ENCODE results near the gene FAM210B. TPM values are rescaled to one million over a fixed set of nuclear protein-coding genes. Genes with fewer than 3 reads are reported as not detected.

The FAM210B gene
- total RNA-seq, 3 donors from 2014 or later: 3.4 to 4.1 (median 3.7) TPM

DNA sequence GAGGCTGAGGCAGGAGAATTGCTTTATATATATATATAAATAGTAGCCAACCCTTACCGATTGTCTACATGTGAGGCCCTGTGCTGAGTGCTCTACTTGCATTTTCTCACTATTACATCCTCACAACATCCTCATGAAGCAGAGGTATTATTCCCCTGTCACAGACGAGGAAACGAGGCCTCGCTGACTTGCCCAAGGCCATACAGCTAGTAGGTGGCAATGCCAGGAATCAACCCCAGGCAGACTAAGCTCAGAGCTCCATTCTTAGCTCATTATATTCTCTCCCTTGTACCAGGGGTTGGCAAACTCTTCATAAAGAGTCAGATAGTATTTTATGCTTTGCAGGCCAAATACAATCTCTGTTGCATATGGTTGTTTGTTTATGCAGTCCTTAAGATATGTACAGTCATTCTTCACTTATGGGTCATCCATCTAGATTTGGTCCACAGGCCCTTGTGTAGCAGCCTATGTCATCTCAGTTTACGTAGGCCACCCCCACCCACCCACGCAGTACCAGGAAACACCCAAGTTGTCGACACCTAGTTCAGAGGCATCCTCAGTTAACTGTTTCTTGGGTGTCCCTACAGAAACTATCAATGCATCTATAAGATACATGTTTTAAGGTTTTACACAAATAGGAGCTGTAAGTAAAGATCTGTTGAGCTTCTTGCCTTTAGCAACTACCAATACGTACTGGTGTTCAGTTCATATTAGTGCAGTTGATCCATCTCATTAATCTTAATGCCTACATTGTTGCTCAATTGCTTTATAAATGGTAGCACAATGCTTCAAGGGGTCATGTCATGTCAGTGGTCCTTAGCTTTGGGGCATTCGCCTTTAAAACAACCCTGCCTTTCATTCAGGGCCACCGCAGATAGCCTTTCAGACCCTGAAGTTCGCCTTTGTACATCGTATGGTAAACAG is 56.3 kb downstream of the FAM210B start:
- Mint-ChIP-seq H3K9me3 (no peaks in the 10 kb centered on the region), H3K4me1 (ENCODE audit: low read depth) (peaks cover 84% of the 10 kb centered on the region), H3K4me3 (peak overlapping the region; percentile 55), H3K27me3 (ENCODE audit: low read depth) (no peaks in the 10 kb centered on the region), H3K36me3 (ENCODE audit: insufficient read depth) (peaks cover 9% of the 10 kb centered on the region)
- DNase-seq (peak; percentile 61), ATAC-seq (peak; percentile 56 to 64)

DNA sequence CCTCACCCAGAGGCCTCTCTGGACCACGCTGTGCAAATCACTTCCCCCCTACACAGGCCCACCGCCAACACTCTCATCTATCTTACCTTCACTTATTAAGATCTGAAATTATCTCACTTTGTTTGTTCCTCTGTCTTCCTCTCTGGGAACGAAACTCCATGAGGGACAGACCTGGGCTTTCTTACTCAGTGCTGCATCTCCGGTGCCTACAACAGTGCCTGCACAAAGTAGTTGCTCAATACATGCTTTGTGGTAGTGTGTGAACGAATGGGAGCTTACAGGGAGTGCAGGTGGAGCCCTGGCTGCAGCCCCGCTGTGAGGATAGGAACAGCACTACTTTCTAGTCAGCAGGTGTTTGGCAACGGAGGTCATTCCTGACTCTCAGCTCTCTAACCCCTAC is 58.6 kb downstream of the FAM210B start:
- H3K4me1 Mint-ChIP-seq (ENCODE audit: low read depth): peaks cover 90% of the 10 kb centered on the region
- no peaks in the 10 kb centered on the region for H3K9me3 Mint-ChIP-seq
- peak overlapping the region; percentile 16 for H3K4me3 Mint-ChIP-seq
- DNase-seq (no peak), ATAC-seq (no peak)
- no peaks in the 10 kb centered on the region for H3K27me3 Mint-ChIP-seq (ENCODE audit: low read depth)
- H3K36me3 Mint-ChIP-seq (ENCODE audit: insufficient read depth): peaks cover 8% of the 10 kb centered on the region

DNA sequence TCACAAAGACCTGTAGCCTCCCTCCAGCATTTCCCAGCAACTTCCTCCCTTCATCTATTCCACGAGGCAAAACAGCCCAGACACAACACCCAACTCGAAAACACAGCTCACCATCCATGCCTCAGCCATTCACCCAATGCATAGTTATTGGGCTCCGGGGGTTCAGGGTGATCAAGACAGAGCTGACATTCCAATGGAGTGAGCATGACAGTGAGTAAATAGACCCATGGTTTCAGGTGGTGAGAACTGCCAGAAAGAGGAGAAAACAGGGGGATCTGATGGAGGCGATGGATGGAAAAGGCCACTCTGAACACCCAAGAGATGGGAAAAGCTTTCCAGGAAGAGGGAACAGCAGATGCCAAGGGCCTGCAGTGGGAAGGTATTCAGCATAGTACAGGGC is 59.1 kb downstream of the FAM210B start:
- DNase-seq: no peak
- H3K9me3 Mint-ChIP-seq: no peaks in the 10 kb centered on the region
- peaks cover 8% of the 10 kb centered on the region for H3K36me3 Mint-ChIP-seq (ENCODE audit: insufficient read depth)
- no peak for ATAC-seq
- H3K27me3 Mint-ChIP-seq (ENCODE audit: low read depth): no peaks in the 10 kb centered on the region
- peak overlapping the region; percentile 63 for H3K4me3 Mint-ChIP-seq
- peaks cover 90% of the 10 kb centered on the region for H3K4me1 Mint-ChIP-seq (ENCODE audit: low read depth)

Other genes starting within 250 kb of the FAM210B start
- not detected for gene MC3R, start 110.2 kb upstream of the FAM210B start, total RNA-seq
- gene AURKA, start 33.2 kb downstream of the FAM210B start, total RNA-seq: 1 to 10 TPM; 7.3 to 9.6 (median 9.0) TPM
- 10 to 100 TPM; 42.7 to 47.3 (median 45.3) TPM for gene CSTF1, start 33.7 kb downstream of the FAM210B start, total RNA-seq
- gene CASS4, start 53.3 kb downstream of the FAM210B start, total RNA-seq: 1 to 10 TPM; 1.9 to 2.5 (median 2.4) TPM
- 10 to 100 TPM; 74.8 to 81.3 (median 79.7) TPM for gene RTF2, start 109.7 kb downstream of the FAM210B start, total RNA-seq
- 1 to 10 TPM in 2 of 3 donors, under 1 TPM in 1; 0.73 to 1.4 (median 1.4) TPM for gene FAM209A, start 165.8 kb downstream of the FAM210B start, total RNA-seq
- 1 to 10 TPM in 2 of 3 donors, under 1 TPM in 1; 0.40 to 1.5 (median 1.1) TPM for gene FAM209B, start 174.3 kb downstream of the FAM210B start, total RNA-seq